Left lung (tissue), 10 donors: Measurements from ENCODE around the gene PDE8B. TPM values are rescaled to one million over a fixed set of nuclear protein-coding genes. Genes with fewer than 3 reads are reported as not detected.

Experiments
- ATAC-seq: fragments of 200-7000 bp; cut with Tn5 transposase; one replicate; pipeline ENCODE4 v1.9.1; 2020; ENCODE audit warnings: moderate library complexity
- DNase-seq, 4 donors: peaks; one replicate each; pipeline ENCODE4 v3.0.0-alpha.2; 2013 to 2020
- H3K27ac ChIP-seq, 2 donors: fragments of 200-600 bp; sonication (generic) in 1 of 2; one replicate each; pipeline versions ENCODE4 v1.5.0 to v1.8.0; 2020 to 2021
- H3K27me3 ChIP-seq, 2 donors: fragments of 200-600 bp; sonication (generic) in 1 of 2; one replicate each; pipeline versions ENCODE4 v1.5.0 to v1.8.0; 2020 to 2021
- H3K36me3 ChIP-seq, 2 donors: fragments of 200-600 bp; sonication (generic) in 1 of 2; one replicate each; pipeline versions ENCODE4 v1.5.0 to v1.8.0; 2020 to 2021
- H3K4me1 ChIP-seq, 2 donors: fragments of 200-600 bp; one replicate each; pipeline ENCODE4 v1.8.0; 2021
- H3K4me3 ChIP-seq, 2 donors: fragments of 200-600 bp; sonication (generic) in 1 of 2; one replicate each; pipeline versions ENCODE4 v1.5.0 to v1.8.0; 2020 to 2021; ENCODE audit warnings: mild to moderate bottlenecking in 1 of 2
- H3K9me3 ChIP-seq, 2 donors: fragments of 200-600 bp; sonication (generic) in 1 of 2; one replicate each; pipeline versions ENCODE4 v1.5.0 to v1.8.0; 2020 to 2021
- intact Hi-C, 2 donors: fragments of 100-400 bp; cut with DNase I; formaldehyde crosslinking; loops; one replicate each; pipeline versions ENCODE4 v1.11.2 to v1.14.2; 2022
- polyA plus RNA-seq, 6 donors: library from polyadenylated mRNA; unstranded; fragments of 120-200 nt; gene quantifications; one replicate each; pipeline ENCODE4 v1.2.1, GENCODE V29; 2013; ENCODE audit not compliant: insufficient read length in 6 of 6
- total RNA-seq, 2 donors: library from RNA; stranded (reverse); fragmentation: NEBNext Ultra II Directional; extraction: Animal tissue kit (Norgen Biotek cat#: 25700); gene quantifications; one replicate each; pipeline ENCODE4 v1.2.1, GENCODE V29; 2021
- TF ChIP-seq, protein P1 (sequence below), 2 donors: fragments of 200-600 bp; sonication (generic) in 1 of 2; IDR thresholded peaks; one replicate each; pipeline versions ENCODE4 v1.5.0 to v1.8.0; 2021; ENCODE audit warnings: antibody characterized with exemption in 2 of 2
- donor health status: DM: no; HTN: yes; CAD: no.
- donor health status: DM: no; HTN: no; CAD: no.

PDE8B gene
- total and polyA plus RNA-seq, 8 donors: 3.3 to 8.7 (median 6.5) TPM

DNA sequence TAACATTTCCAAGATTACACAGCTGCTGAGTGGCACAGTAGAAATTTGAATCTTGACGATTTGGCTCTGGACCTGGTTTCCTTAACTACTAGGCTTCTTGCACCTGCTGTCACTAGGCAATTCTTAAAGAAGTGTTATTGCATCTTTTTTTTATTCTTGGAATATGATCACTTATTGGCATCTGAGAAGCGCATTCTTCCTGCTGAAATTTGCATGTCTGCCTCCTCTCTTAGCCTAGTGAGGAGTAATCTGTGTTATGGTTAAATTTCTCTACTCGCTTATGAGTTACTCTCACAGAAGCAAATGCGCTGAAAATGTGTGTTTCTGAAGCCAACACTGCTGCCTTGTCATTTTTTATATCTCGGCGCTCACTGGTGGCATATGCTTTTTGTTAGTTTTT lies 192.3 kb downstream of the PDE8B start:
- DNase-seq: no peak
- Histone ChIP-seq H3K27me3 (no peaks in the 10 kb centered on the region), H3K4me1 (no peaks in the 10 kb centered on the region), H3K27ac (no peak overlapping the region), H3K4me3 (no peak overlapping the region), H3K36me3 (no peaks in the 10 kb centered on the region), H3K9me3 (no peaks in the 10 kb centered on the region)
- no peak for ATAC-seq
- TF ChIP-seq, protein P1, sequence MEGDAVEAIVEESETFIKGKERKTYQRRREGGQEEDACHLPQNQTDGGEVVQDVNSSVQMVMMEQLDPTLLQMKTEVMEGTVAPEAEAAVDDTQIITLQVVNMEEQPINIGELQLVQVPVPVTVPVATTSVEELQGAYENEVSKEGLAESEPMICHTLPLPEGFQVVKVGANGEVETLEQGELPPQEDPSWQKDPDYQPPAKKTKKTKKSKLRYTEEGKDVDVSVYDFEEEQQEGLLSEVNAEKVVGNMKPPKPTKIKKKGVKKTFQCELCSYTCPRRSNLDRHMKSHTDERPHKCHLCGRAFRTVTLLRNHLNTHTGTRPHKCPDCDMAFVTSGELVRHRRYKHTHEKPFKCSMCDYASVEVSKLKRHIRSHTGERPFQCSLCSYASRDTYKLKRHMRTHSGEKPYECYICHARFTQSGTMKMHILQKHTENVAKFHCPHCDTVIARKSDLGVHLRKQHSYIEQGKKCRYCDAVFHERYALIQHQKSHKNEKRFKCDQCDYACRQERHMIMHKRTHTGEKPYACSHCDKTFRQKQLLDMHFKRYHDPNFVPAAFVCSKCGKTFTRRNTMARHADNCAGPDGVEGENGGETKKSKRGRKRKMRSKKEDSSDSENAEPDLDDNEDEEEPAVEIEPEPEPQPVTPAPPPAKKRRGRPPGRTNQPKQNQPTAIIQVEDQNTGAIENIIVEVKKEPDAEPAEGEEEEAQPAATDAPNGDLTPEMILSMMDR (IDR thresholded peaks at IDR 0.05): no peak
- intact Hi-C loops: no loop called here

DNA sequence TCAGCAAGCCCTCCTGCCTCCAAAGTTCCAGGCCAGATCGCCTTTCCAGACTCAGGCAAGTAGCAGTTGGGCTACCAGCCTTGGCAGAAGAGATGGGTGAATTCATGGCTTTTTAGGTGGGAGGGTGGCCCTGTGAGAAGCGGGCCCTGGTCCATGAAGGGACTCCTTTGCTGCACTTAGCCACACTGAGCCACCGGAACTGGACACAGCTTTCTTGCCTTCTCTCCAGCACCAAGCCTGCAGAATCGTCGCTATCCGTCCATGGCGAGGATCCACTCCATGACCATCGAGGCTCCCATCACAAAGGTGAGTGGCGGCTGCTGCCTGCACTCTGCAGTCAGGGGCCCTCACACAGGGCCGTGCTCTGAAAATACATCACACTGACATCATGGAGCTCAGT lies 196.7 kb downstream of the PDE8B start:
- Histone ChIP-seq H3K4me3 (no peak overlapping the region), H3K4me1 (no peaks in the 10 kb centered on the region), H3K27ac (no peak overlapping the region), H3K9me3 (no peaks in the 10 kb centered on the region), H3K27me3 (no peaks in the 10 kb centered on the region), H3K36me3 (no peaks in the 10 kb centered on the region)
- intact Hi-C loops: no loop called here
- ATAC-seq: no peak
- TF ChIP-seq, protein P1 (IDR thresholded peaks at IDR 0.05): no peak
- DNase-seq: no peak

DNA sequence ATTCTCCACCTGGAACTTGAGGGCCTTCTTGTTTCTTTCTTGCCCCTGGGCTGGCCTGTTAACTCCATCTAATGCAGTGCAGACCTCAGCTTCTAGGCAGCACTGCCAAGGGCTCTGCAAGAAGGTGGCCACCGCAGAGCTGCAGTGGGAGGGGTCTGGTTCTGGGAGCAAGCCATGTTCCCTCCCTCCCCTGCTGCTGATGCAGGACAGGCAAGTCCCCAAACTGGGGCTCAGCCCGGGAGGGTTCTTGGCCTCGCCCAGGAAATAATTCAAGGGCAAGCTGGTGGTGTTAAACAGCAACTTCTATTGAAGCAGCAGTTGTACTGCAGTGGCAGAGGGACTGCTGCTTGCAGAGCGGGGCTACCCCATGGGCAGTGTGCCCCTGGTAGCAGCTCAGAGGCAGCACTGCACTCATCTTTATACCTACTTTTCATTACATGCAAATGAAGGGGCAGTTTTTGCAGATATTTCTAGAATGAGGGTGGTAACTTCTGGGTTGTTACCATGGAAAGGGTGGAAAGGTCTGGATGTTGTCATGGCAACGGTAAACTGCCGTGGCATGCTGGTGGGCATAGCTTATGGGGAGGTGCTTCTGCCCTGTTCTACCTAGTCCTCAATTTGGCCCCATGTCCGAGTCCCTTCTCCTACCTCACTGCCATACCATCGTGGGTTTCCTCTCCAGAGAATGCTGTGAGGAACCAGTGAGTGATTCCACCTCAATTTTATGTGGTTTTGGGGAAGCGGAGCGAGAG lies 199.6 kb downstream of the PDE8B start:
- TF ChIP-seq, protein P1 (IDR thresholded peaks at IDR 0.05): no peak
- Histone ChIP-seq H3K4me1 (no peaks in the 10 kb centered on the region), H3K4me3 (no peak overlapping the region), H3K27ac (no peak overlapping the region), H3K27me3 (no peaks in the 10 kb centered on the region), H3K36me3 (no peaks in the 10 kb centered on the region), H3K9me3 (no peaks in the 10 kb centered on the region)
- DNase-seq (peak in 1 of 4 donors; percentile 58), ATAC-seq (no peak)
- intact Hi-C loops: no loop called here

DNA sequence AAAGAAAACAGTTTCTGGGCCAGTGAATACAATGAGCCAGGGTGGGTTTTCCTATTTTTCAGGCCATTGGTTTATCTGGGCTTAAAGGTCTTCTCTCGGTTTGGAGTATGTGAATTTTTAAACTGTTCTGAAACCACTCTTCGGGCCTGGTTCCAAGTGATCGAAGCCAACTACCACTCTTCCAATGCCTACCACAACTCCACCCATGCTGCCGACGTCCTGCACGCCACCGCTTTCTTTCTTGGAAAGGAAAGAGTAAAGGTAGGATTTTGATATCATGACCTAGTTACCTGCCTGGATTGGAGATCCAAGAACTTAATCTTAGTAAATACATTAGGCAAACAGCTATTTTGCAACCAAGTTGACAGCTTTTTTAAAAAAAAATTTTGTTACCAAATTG lies 202.6 kb downstream of the PDE8B start:
- intact Hi-C loops: no loop called here
- H3K36me3 ChIP-seq: no peaks in the 10 kb centered on the region
- no peak for ATAC-seq
- H3K4me3 ChIP-seq: no peak overlapping the region
- H3K4me1 ChIP-seq: no peaks in the 10 kb centered on the region
- no peak for DNase-seq
- TF ChIP-seq, protein P1 (IDR thresholded peaks at IDR 0.05): no peak
- H3K27me3 ChIP-seq: no peaks in the 10 kb centered on the region
- H3K27ac ChIP-seq: no peak overlapping the region
- H3K9me3 ChIP-seq: no peaks in the 10 kb centered on the region

DNA sequence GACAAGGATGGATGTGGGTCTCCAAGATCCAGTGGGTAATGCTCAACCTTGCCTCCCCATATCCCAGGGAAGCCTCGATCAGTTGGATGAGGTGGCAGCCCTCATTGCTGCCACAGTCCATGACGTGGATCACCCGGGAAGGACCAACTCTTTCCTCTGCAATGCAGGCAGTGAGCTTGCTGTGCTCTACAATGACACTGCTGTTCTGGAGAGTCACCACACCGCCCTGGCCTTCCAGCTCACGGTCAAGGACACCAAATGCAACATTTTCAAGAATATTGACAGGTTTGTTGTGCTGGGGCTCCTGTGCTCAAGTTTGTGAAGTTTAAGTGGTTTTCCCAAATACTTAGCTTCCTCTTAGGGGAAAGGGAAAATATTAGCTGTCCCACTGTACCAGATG lies 207.7 kb downstream of the PDE8B start:
- DNase-seq (no peak), ATAC-seq (no peak)
- Histone ChIP-seq H3K36me3 (no peaks in the 10 kb centered on the region), H3K27ac (no peak overlapping the region), H3K4me1 (no peaks in the 10 kb centered on the region), H3K27me3 (no peaks in the 10 kb centered on the region), H3K9me3 (no peaks in the 10 kb centered on the region), H3K4me3 (no peak overlapping the region)
- intact Hi-C loops: no loop called here
- TF ChIP-seq, protein P1 (IDR thresholded peaks at IDR 0.05): no peak
